Measurements from ENCODE around the gene CYP4B1. TPM values are rescaled to one million over a fixed set of nuclear protein-coding genes. Genes with fewer than 3 reads are reported as not detected.

CYP4B1 gene
- total and polyA plus RNA-seq, 10 of the 15 experiments (the other 5 are each of a cell fraction or from before 2014, with no cell fraction given) = 0.38 TPM; not detected in 9

DNA sequence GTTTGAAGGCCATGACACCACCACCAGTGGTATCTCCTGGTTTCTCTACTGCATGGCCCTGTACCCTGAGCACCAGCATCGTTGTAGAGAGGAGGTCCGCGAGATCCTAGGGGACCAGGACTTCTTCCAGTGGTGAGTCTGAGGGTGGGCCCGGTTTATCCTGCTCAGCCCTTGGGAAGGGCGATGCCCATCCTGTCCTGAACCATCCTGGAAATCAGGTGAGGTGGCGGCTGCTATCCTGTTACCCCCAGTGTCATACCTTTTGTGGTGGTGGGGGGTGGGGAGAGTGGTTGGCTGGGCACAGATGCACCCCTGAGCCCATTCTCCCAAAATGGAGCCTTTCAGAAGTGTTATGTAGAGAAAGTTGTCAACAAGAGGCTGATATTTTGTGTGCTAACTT lies 16.3 kb downstream of the CYP4B1 start (continued):
- TF ChIP-seq, protein P1, sequence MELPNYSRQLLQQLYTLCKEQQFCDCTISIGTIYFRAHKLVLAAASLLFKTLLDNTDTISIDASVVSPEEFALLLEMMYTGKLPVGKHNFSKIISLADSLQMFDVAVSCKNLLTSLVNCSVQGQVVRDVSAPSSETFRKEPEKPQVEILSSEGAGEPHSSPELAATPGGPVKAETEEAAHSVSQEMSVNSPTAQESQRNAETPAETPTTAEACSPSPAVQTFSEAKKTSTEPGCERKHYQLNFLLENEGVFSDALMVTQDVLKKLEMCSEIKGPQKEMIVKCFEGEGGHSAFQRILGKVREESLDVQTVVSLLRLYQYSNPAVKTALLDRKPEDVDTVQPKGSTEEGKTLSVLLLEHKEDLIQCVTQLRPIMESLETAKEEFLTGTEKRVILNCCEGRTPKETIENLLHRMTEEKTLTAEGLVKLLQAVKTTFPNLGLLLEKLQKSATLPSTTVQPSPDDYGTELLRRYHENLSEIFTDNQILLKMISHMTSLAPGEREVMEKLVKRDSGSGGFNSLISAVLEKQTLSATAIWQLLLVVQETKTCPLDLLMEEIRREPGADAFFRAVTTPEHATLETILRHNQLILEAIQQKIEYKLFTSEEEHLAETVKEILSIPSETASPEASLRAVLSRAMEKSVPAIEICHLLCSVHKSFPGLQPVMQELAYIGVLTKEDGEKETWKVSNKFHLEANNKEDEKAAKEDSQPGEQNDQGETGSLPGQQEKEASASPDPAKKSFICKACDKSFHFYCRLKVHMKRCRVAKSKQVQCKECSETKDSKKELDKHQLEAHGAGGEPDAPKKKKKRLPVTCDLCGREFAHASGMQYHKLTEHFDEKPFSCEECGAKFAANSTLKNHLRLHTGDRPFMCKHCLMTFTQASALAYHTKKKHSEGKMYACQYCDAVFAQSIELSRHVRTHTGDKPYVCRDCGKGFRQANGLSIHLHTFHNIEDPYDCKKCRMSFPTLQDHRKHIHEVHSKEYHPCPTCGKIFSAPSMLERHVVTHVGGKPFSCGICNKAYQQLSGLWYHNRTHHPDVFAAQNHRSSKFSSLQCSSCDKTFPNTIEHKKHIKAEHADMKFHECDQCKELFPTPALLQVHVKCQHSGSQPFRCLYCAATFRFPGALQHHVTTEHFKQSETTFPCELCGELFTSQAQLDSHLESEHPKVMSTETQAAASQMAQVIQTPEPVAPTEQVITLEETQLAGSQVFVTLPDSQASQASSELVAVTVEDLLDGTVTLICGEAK (IDR thresholded peaks at IDR 0.05; ENCODE audit: borderline replicate concordance) = no peak
- TF ChIP-seq, protein P2, sequence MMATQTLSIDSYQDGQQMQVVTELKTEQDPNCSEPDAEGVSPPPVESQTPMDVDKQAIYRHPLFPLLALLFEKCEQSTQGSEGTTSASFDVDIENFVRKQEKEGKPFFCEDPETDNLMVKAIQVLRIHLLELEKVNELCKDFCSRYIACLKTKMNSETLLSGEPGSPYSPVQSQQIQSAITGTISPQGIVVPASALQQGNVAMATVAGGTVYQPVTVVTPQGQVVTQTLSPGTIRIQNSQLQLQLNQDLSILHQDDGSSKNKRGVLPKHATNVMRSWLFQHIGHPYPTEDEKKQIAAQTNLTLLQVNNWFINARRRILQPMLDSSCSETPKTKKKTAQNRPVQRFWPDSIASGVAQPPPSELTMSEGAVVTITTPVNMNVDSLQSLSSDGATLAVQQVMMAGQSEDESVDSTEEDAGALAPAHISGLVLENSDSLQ (IDR thresholded peaks at IDR 0.05) = no peak
- no peak for TF ChIP-seq RUNX3 (IDR thresholded peaks at IDR 0.05; ENCODE audit: low read length)
- TF ChIP-seq CHD4 (IDR thresholded peaks at IDR 0.05) = no peak

DNA sequence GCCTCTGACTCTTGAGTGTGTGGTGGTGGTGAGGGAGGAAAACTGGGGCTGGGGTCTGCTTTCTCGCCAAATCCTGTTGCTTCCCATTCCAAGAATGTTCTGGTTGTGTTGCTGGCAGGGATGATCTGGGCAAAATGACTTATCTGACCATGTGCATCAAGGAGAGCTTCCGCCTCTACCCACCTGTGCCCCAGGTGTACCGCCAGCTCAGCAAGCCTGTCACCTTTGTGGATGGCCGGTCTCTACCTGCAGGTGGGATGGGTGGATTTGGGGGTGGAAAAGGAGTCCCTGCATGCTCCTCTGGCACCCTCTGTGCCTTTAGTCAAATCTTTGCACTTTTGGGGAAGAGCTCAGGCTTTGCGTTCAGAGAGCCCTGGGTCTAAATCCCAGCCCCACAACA lies 18.1 kb downstream of the CYP4B1 start:
- H3K36me3 ChIP-seq (ENCODE audit: control insufficient read depth in 2 of 2, insufficient read depth in 2 of 2, low read length in 1 of 2) = no peaks in the 10 kb centered on the region
- no peaks in the 10 kb centered on the region for H3K9me3 ChIP-seq (replicated peaks; ENCODE audit: control insufficient read depth, insufficient read depth, low read length)
- H3K9ac ChIP-seq (ENCODE audit: control insufficient read depth, insufficient read depth, low read length) = no peak overlapping the region
- H2AFZ ChIP-seq (ENCODE audit: control insufficient read depth, low read depth, low read length) = no peak overlapping the region
- H3K27me3 ChIP-seq (replicated peaks in 1 of 2; ENCODE audit: control insufficient read depth in 2 of 2, insufficient read depth in 2 of 2, low read length in 1 of 2) = no peaks in the 10 kb centered on the region; a peak in 1 of 4 replicates
- H3K79me2 ChIP-seq (ENCODE audit: control insufficient read depth, insufficient read depth, low read length) = no peaks in the 10 kb centered on the region
- no peaks in the 10 kb centered on the region for H4K20me1 ChIP-seq (ENCODE audit: control insufficient read depth, insufficient read depth)
- SMC1A ChIA-PET (ENCODE audit: uncharacterized antibody, unreplicated experiment) = no interaction called here
- in situ Hi-C loops (cut with MboI) (no loop called here), intact Hi-C loops (cut with micrococcal nuclease; ENCODE audit: unreplicated experiment) (no loop called here)
- no peaks in the 10 kb centered on the region for H3K4me1 ChIP-seq (ENCODE audit: control insufficient read depth, insufficient read depth, low read length)
- no peak overlapping the region for H3K27ac ChIP-seq (ENCODE audit: control insufficient read depth, insufficient read depth)
- CTCF ChIA-PET = no interaction called here
- POLR2A ChIA-PET = no interaction called here
- FAIRE-seq (no peak), ATAC-seq (no peak), DNase-seq (ENCODE audit: low read depth, low spot score) (no peak)
- no peak overlapping the region for H3K4me2 ChIP-seq (ENCODE audit: control insufficient read depth, insufficient read depth)
- no TSS peak for BruUV-seq (replicated peaks)
- RAD21 ChIA-PET (ENCODE audit: unreplicated experiment) = no interaction called here
- 31% methylated on average over 5 of the region's 5 CpGs for WGBS (ENCODE audit: insufficient coverage, insufficient replicate concordance, low lambda C conversion rate, missing lambda C conversion rate)
- no peak overlapping the region for H3K4me3 ChIP-seq
- TF ChIP-seq SP1 (IDR thresholded peaks at IDR 0.05; ENCODE audit: low read depth, low read length) (no peak), SIN3A (IDR thresholded peaks at IDR 0.05; ENCODE audit: low read depth, low read length) (no peak), MEF2A (IDR thresholded peaks at IDR 0.05; ENCODE audit: insufficient read depth, low read depth, low read length) (no peak), KLF5 (IDR thresholded peaks at IDR 0.05; ENCODE audit: partially characterized antibody) (no peak), MYC (IDR thresholded peaks at IDR 0.05; ENCODE audit: insufficient read depth, insufficient read length, insufficient replicate concordance, low read length, severe bottlenecking) (no peak), SMARCA5 (IDR thresholded peaks at IDR 0.05) (no peak), NR2C1 (IDR thresholded peaks at IDR 0.05) (no peak)
- TF ChIP-seq, protein P3, sequence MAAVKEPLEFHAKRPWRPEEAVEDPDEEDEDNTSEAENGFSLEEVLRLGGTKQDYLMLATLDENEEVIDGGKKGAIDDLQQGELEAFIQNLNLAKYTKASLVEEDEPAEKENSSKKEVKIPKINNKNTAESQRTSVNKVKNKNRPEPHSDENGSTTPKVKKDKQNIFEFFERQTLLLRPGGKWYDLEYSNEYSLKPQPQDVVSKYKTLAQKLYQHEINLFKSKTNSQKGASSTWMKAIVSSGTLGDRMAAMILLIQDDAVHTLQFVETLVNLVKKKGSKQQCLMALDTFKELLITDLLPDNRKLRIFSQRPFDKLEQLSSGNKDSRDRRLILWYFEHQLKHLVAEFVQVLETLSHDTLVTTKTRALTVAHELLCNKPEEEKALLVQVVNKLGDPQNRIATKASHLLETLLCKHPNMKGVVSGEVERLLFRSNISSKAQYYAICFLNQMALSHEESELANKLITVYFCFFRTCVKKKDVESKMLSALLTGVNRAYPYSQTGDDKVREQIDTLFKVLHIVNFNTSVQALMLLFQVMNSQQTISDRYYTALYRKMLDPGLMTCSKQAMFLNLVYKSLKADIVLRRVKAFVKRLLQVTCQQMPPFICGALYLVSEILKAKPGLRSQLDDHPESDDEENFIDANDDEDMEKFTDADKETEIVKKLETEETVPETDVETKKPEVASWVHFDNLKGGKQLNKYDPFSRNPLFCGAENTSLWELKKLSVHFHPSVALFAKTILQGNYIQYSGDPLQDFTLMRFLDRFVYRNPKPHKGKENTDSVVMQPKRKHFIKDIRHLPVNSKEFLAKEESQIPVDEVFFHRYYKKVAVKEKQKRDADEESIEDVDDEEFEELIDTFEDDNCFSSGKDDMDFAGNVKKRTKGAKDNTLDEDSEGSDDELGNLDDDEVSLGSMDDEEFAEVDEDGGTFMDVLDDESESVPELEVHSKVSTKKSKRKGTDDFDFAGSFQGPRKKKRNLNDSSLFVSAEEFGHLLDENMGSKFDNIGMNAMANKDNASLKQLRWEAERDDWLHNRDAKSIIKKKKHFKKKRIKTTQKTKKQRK (IDR thresholded peaks at IDR 0.05; ENCODE audit: low read depth, low read length) = no peak
- TF ChIP-seq, protein P4, sequence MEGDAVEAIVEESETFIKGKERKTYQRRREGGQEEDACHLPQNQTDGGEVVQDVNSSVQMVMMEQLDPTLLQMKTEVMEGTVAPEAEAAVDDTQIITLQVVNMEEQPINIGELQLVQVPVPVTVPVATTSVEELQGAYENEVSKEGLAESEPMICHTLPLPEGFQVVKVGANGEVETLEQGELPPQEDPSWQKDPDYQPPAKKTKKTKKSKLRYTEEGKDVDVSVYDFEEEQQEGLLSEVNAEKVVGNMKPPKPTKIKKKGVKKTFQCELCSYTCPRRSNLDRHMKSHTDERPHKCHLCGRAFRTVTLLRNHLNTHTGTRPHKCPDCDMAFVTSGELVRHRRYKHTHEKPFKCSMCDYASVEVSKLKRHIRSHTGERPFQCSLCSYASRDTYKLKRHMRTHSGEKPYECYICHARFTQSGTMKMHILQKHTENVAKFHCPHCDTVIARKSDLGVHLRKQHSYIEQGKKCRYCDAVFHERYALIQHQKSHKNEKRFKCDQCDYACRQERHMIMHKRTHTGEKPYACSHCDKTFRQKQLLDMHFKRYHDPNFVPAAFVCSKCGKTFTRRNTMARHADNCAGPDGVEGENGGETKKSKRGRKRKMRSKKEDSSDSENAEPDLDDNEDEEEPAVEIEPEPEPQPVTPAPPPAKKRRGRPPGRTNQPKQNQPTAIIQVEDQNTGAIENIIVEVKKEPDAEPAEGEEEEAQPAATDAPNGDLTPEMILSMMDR (IDR thresholded peaks at IDR 0.05 in 2 of 3, conservative IDR thresholded peaks at IDR 0.05 in 1 of 3; ENCODE audit: control insufficient read depth in 2 of 3, extremely low read depth in 1 of 3, insufficient read depth in 1 of 3, low read depth in 3 of 3, low read length in 3 of 3) = no peak

Measured in GM12878 (cell line).